HUDEP-2 (cell line): ENCODE measurements around the gene SECISBP2.
"Not testable (repeated sequence)": the region's sequence is repeated elsewhere in the genome, so short reads cannot be mapped to it uniquely, and the experiment has no call there.

Experiments used
- DNase-seq, 76 experiments: peaks; one replicate each; lab custom pipeline; 2025; ENCODE audit not compliant: unreplicated experiment in 76 of 76; lab: John Stamatoyannopoulos, UW

Gene SECISBP2

GRCh38 chr9:89318123-89319014 is at the start of gene SECISBP2:
SECISBP2 (plus strand) TSS chr9:89318500; CDS start chr9:89318577, 77 bp downstream.
- peak; percentile 60 to 97 (median 92) for DNase-seq

- DNase-seq, result no peak
Measured at GRCh38 chr9:89273528-89274279, 44.6 kb upstream of the SECISBP2 start.

GRCh38 chr9:89274838-89275237 is 43.5 kb upstream of the SECISBP2 start:
- no peak for DNase-seq

- DNase-seq, result not testable (repeated sequence)
Measured at GRCh38 chr9:89276040-89276439, 42.3 kb upstream of the SECISBP2 start.

- no peak for DNase-seq
Measured at GRCh38 chr9:89277043-89277442, 41.3 kb upstream of the SECISBP2 start.

- DNase-seq, result no peak
Measured at GRCh38 chr9:89277454-89277853, 40.8 kb upstream of the SECISBP2 start.

GRCh38 chr9:89278551-89278950 is 39.7 kb upstream of the SECISBP2 start:
- no peak for DNase-seq

GRCh38 chr9:89278997-89279739 is 39.1 kb upstream of the SECISBP2 start:
- peak in 23 of 76 experiments; percentile 3 to 54 (median 27) for DNase-seq

GRCh38 chr9:89281106-89281505 is 37.2 kb upstream of the SECISBP2 start:
- no peak for DNase-seq

- peak in 1 of 76 experiments; percentile 18 for DNase-seq
Measured at GRCh38 chr9:89282248-89282968, 35.9 kb upstream of the SECISBP2 start.

- no peak for DNase-seq
Measured at GRCh38 chr9:89284076-89284475, 34.2 kb upstream of the SECISBP2 start.

- DNase-seq, result no peak
Measured at GRCh38 chr9:89291741-89292140, 26.6 kb upstream of the SECISBP2 start.

- DNase-seq, result no peak
Measured at GRCh38 chr9:89293014-89293413, 25.3 kb upstream of the SECISBP2 start.

GRCh38 chr9:89295400-89295799 is 22.9 kb upstream of the SECISBP2 start:
- DNase-seq, result peak in 3 of 76 experiments; percentile 21 to 43 (median 39)

- not testable (repeated sequence) for DNase-seq
Measured at GRCh38 chr9:89301996-89302395, 16.3 kb upstream of the SECISBP2 start.

GRCh38 chr9:89304020-89304833 is 14.1 kb upstream of the SECISBP2 start:
- peak in 32 of 76 experiments; percentile 5 to 71 (median 32) for DNase-seq

GRCh38 chr9:89304834-89305188 is 13.5 kb upstream of the SECISBP2 start:
- no peak for DNase-seq

GRCh38 chr9:89305868-89306267 is 12.4 kb upstream of the SECISBP2 start:
- no peak for DNase-seq

GRCh38 chr9:89309166-89309565 is 9.1 kb upstream of the SECISBP2 start:
- no peak for DNase-seq
